GM15510 (cell line): ENCODE data around the gene TPM2.

Experiments
- POLR2A ChIP-seq: IDR thresholded peaks from 3 replicates; pipeline ENCODE4 v1.6.1; 2011; ENCODE audit warnings: borderline replicate concordance; ENCODE audit not compliant: insufficient read length; ENCODE audit errors: extremely low read depth

Gene TPM2

GRCh38 chr9:35662437-35662836 is 27.3 kb downstream of the TPM2 start:
- no peak for TF ChIP-seq POLR2A

GRCh38 chr9:35661756-35662350 is 27.9 kb downstream of the TPM2 start:
- no peak for TF ChIP-seq POLR2A

- TF ChIP-seq POLR2A: no peak
Measured at GRCh38 chr9:35660966-35661415, 28.7 kb downstream of the TPM2 start.

GRCh38 chr9:35659340-35659739 is 30.4 kb downstream of the TPM2 start:
- no peak for TF ChIP-seq POLR2A

- TF ChIP-seq POLR2A: no peak
Measured at GRCh38 chr9:35658968-35659220, 30.8 kb downstream of the TPM2 start.

- TF ChIP-seq POLR2A: peak; percentile 87
Measured at GRCh38 chr9:35658137-35658967, 31.4 kb downstream of the TPM2 start, which contains the start of gene CCDC107. CCDC107 (plus strand) TSS chr9:35658292; CDS start chr9:35658380, 88 bp downstream.

- no peak for TF ChIP-seq POLR2A
Measured at GRCh38 chr9:35657546-35658136, 32.1 kb downstream of the TPM2 start, which contains the start of gene RMRP. RMRP (minus strand) TSS chr9:35658019.

GRCh38 chr9:35656831-35657545 is 32.7 kb downstream of the TPM2 start:
- no peak for TF ChIP-seq POLR2A

- no peak for TF ChIP-seq POLR2A
Measured at GRCh38 chr9:35656348-35656747, 33.4 kb downstream of the TPM2 start.

GRCh38 chr9:35653611-35654010 is 36.1 kb downstream of the TPM2 start:
- no peak for TF ChIP-seq POLR2A

GRCh38 chr9:35652829-35653209 is 36.9 kb downstream of the TPM2 start:
- no peak for TF ChIP-seq POLR2A

GRCh38 chr9:35651956-35652828 is 37.5 kb downstream of the TPM2 start:
- no peak for TF ChIP-seq POLR2A

- TF ChIP-seq POLR2A: peak; percentile 32
Measured at GRCh38 chr9:35650341-35651158, 39.2 kb downstream of the TPM2 start, which contains the start of gene SIT1. SIT1 (minus strand) TSS chr9:35650931; CDS start chr9:35650853, 78 bp downstream.
